Erythroblast (primary cell): ENCODE results near the gene IFNL3.

Source experiments
- GATA1 ChIP-seq: IDR thresholded peaks from 2 replicates; pipeline ENCODE4 v1.6.1; 2011; ENCODE audit warnings: low read depth, mild to moderate bottlenecking, control low read depth, low read length, moderate library complexity
- POLR2A ChIP-seq: IDR thresholded peaks from 2 replicates; pipeline ENCODE4 v1.6.1; 2011; ENCODE audit warnings: mild to moderate bottlenecking, low read length

DNA sequence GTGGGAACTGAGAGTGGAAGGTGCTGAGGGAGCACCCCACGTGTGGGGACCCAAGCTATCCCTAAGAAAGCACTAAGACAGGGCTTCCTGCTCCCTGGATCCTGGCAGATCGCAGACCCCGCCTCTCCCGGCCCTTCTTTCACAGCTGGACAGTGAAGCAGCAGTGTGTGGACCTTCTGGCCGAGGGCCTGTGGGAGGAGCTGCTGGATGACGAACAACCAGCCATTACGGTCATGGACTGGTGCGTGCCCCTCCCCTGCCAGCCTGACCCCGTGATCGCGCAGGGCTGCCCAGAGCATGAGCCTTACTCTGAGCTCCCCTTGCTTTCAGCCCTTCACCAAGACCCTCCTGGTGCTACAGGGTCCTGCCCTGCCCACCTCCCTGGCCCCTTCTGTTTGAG is 45.8 kb downstream of the IFNL3 start:
- TF ChIP-seq POLR2A: no peak
- TF ChIP-seq GATA1: no peak
